IMR-90 (cell line): ENCODE measurements around the gene IQGAP2. TPM values are rescaled to one million over a fixed set of nuclear protein-coding genes. Genes with fewer than 3 reads are reported as not detected.

Experiments used
- ATAC-seq: fragments of 200-7000 bp; cut with Tn5 transposase; 2 replicates; pipeline ENCODE4 v1.9.1; 2020; ENCODE audit warnings: low read depth, mild to moderate bottlenecking, moderate library complexity
- BruUV-seq: library from RNA; stranded (reverse); fragments of 400-500 nt; replicated peaks from 2 replicates; lab custom pipeline; 2021; lab: Mats Ljungman, UMichigan
- CTCF ChIA-PET: fragments of 300-600 bp; formaldehyde crosslinking; extraction: SDS; loops from one replicate; lab custom pipeline; 2021; ENCODE audit warnings: antibody characterized with exemption; lab: Yijun Ruan, JAX
- POLR2A ChIA-PET: fragments of 300-600 bp; sonication (Branson Sonifier 250); formaldehyde crosslinking; loops from one replicate; lab custom pipeline; 2022; ENCODE audit warnings: antibody characterized with exemption; ENCODE audit not compliant: unreplicated experiment; lab: Charles Lee
- DNase-seq: peaks from one replicate; pipeline ENCODE4 v3.0.0; 2013
- H2AFZ ChIP-seq: replicated peaks from 2 replicates; pipeline ENCODE3; 2013; ENCODE audit warnings: low read length, mild to moderate bottlenecking; ENCODE audit not compliant: poor library complexity
- H2AK5ac ChIP-seq: 2 replicates; pipeline ENCODE4 v1.6.1; 2013; ENCODE audit warnings: low read depth, low read length, inconsistent platforms
- H2AK9ac ChIP-seq: replicated peaks from 2 replicates; pipeline ENCODE3; 2013; ENCODE audit warnings: mild to moderate bottlenecking, low read depth, low read length, moderate library complexity; ENCODE audit not compliant: poor library complexity
- H2BK120ac ChIP-seq: 2 replicates; pipeline ENCODE4 v1.6.1; 2013; ENCODE audit warnings: low read depth, low read length, inconsistent platforms
- H2BK15ac ChIP-seq: 3 replicates; pipeline ENCODE4 v1.6.1; 2013; ENCODE audit warnings: low read depth, low read length, inconsistent platforms
- H2BK20ac ChIP-seq: 2 replicates; pipeline ENCODE4 v1.6.1; 2013; ENCODE audit warnings: low read depth, mild to moderate bottlenecking, inconsistent platforms, low read length, moderate library complexity
- H2BK5ac ChIP-seq: 2 replicates; pipeline ENCODE4 v1.6.1; 2013; ENCODE audit warnings: mild to moderate bottlenecking, low read depth, low read length, inconsistent platforms; ENCODE audit not compliant: poor library complexity, severe bottlenecking
- H3K14ac ChIP-seq: replicated peaks from 2 replicates; pipeline ENCODE4 v1.6.1; 2013; ENCODE audit warnings: low read depth, low read length, inconsistent platforms
- H3K18ac ChIP-seq: 2 replicates; pipeline ENCODE4 v1.6.1; 2013; ENCODE audit warnings: low read depth, low read length, control low read depth
- H3K23ac ChIP-seq: 2 replicates; pipeline ENCODE4 v1.6.1; 2013; ENCODE audit warnings: low read depth, low read length, inconsistent platforms
- H3K27ac ChIP-seq: 2 replicates; pipeline ENCODE4 v1.5.1; 2013; ENCODE audit warnings: mild to moderate bottlenecking, control low read depth, low read length; ENCODE audit not compliant: insufficient read depth
- H3K27me3 ChIP-seq: 2 replicates; pipeline ENCODE4 v1.6.1; 2013; ENCODE audit warnings: low read length; ENCODE audit not compliant: control insufficient read depth, insufficient read depth
- H3K36me3 ChIP-seq: 2 replicates; pipeline ENCODE4 v1.6.1; 2013; ENCODE audit warnings: low read length, mixed read lengths; ENCODE audit not compliant: control insufficient read depth, insufficient read depth
- H3K4ac ChIP-seq: 2 replicates; pipeline ENCODE4 v1.6.1; 2013; ENCODE audit warnings: low read depth, low read length, inconsistent platforms
- H3K4me1 ChIP-seq: 2 replicates; pipeline ENCODE4 v1.6.1; 2013; ENCODE audit warnings: low read length, mixed read lengths; ENCODE audit not compliant: control insufficient read depth, insufficient read depth
- H3K4me2 ChIP-seq: 2 replicates; pipeline ENCODE4 v1.6.1; 2013; ENCODE audit warnings: low read depth, mild to moderate bottlenecking, control low read depth, low read length, moderate library complexity
- H3K4me3 ChIP-seq: 2 replicates; pipeline ENCODE4 v1.5.1; 2013; ENCODE audit warnings: low read depth, mild to moderate bottlenecking, control low read depth, low read length, moderate library complexity; ENCODE audit not compliant: insufficient read depth
- H3K56ac ChIP-seq: 2 replicates; pipeline ENCODE4 v1.6.1; 2013; ENCODE audit warnings: low read length, inconsistent platforms; ENCODE audit not compliant: insufficient read depth; ENCODE audit errors: extremely low read depth
- H3K79me1 ChIP-seq, 2 experiments: 2 replicates each; pipeline ENCODE4 v1.6.1; 2013; ENCODE audit warnings: low read length in 2 of 2, inconsistent platforms in 1 of 2, low read depth in 1 of 2
- H3K9ac ChIP-seq: 2 replicates; pipeline ENCODE4 v1.6.1; 2013; ENCODE audit warnings: low read depth, low read length, control low read depth
- H3K9me1 ChIP-seq: 2 replicates; pipeline ENCODE4 v1.6.1; 2013; ENCODE audit warnings: low read length, inconsistent platforms; ENCODE audit not compliant: insufficient read depth
- H3K9me3 ChIP-seq: 2 replicates; pipeline ENCODE4 v1.6.1; 2013; ENCODE audit warnings: low read length; ENCODE audit not compliant: control insufficient read depth, insufficient read depth
- H4K20me1 ChIP-seq: 2 replicates; pipeline ENCODE4 v1.6.1; 2013; ENCODE audit warnings: low read length, inconsistent platforms; ENCODE audit not compliant: insufficient read depth
- H4K5ac ChIP-seq: 2 replicates; pipeline ENCODE4 v1.6.1; 2013; ENCODE audit warnings: mild to moderate bottlenecking, low read depth, low read length, control low read depth
- H4K8ac ChIP-seq, 2 experiments: 2 replicates each; pipeline ENCODE4 v1.6.1; 2013; ENCODE audit warnings: low read depth in 2 of 2, low read length in 2 of 2, control low read depth in 1 of 2, inconsistent platforms in 1 of 2
- H4K91ac ChIP-seq: 2 replicates; pipeline ENCODE4 v1.6.1; 2013; ENCODE audit warnings: low read depth, low read length, inconsistent platforms; ENCODE audit not compliant: insufficient read depth
- CEBPB ChIP-seq: IDR thresholded peaks from 2 replicates; pipeline ENCODE4 v1.6.1; 2012; ENCODE audit warnings: low read depth, low read length, improper control_type of control experiment
- CTCF ChIP-seq: conservative IDR thresholded peaks from 2 replicates; pipeline ENCODE4 v1.5.1; 2012; ENCODE audit warnings: mild to moderate bottlenecking, low read depth, low read length, improper control_type of control experiment
- FOS ChIP-seq: fragments of 150-350 bp; IDR thresholded peaks from 2 replicates; pipeline ENCODE4 v1.6.1; 2016; ENCODE audit warnings: low read depth, low read length
- MAFK ChIP-seq: IDR thresholded peaks from 2 replicates; pipeline ENCODE4 v1.6.1; 2012; ENCODE audit warnings: low read depth, low read length, improper control_type of control experiment
- RFX5 ChIP-seq: IDR thresholded peaks from 2 replicates; pipeline ENCODE4 v1.8.0; 2012; ENCODE audit warnings: low read depth, mild to moderate bottlenecking, low read length, moderate library complexity
- dilution Hi-C: fragments of 300-500 bp; cut with HindIII; formaldehyde crosslinking; loops from one replicate; pipeline ENCODE4 v1.14.3; 2018; ENCODE audit warnings: low sequenced_read_pairs; ENCODE audit not compliant: unreplicated experiment
- in situ Hi-C: fragments of 300-500 bp; cut with MboI; formaldehyde crosslinking; loops from 3 replicates; pipeline ENCODE4 v1.14.3; 2019; ENCODE audit warnings: low sequenced_read_pairs, inconsistent platforms, mixed read lengths
- intact Hi-C: fragments of 100-400 bp; cut with micrococcal nuclease; formaldehyde crosslinking; loops from 2 replicates; pipeline ENCODE4 v1.10.0; 2022
- polyA plus RNA-seq, 3 experiments: library from polyadenylated mRNA; depleted of rRNA; stranded (reverse); fragments of >200 nt; gene quantifications; 2 replicates each; pipeline ENCODE4 v1.2.3, GENCODE V29; 2012; ENCODE audit warnings: low replicate concordance in 1 of 3
- total RNA-seq: library from RNA; depleted of rRNA; stranded (reverse); fragments of >200 nt; gene quantifications from 2 replicates; pipeline ENCODE4 v1.2.3, GENCODE V29; 2012

Gene IQGAP2
- total and polyA plus RNA-seq, 2 of the 4 experiments (the other 2 are of a cell fraction), result 0.21 to 0.36 TPM

- Histone ChIP-seq H4K8ac (peak overlapping the region in 1 of 2 experiments; percentile 22; a peak in 1 of 4 replicates), H2BK120ac (peak overlapping the region; percentile 86), H3K4me1 (peaks cover 10% of the 10 kb centered on the region), H3K4ac (peak overlapping the region; percentile 61; the same call in 1 of the 2 replicates), H3K79me1 (no peaks in the 10 kb centered on the region), H3K4me3 (no peak overlapping the region), H3K36me3 (no peaks in the 10 kb centered on the region), H4K20me1 (no peaks in the 10 kb centered on the region), H2BK15ac (peak overlapping the region; percentile 91; the same call in 1 of the 3 replicates), H4K91ac (peak overlapping the region; percentile 76), H2AK5ac (peak overlapping the region; percentile 78; the same call in 1 of the 2 replicates), H2BK20ac (peak overlapping the region; percentile 82), H3K27ac (no peak overlapping the region), H2BK5ac (no peak overlapping the region), H3K9me3 (no peaks in the 10 kb centered on the region), H2AFZ (peak overlapping the region; percentile 40), H4K5ac (no peak overlapping the region), H3K18ac (peak overlapping the region; percentile 57), H3K14ac (0 out of 2 replicates have a peak overlapping the region, but pooled peaks have one; percentile 9), H3K9me1 (peaks cover 7% of the 10 kb centered on the region; the same call in 1 of the 2 replicates), H3K4me2 (no peak overlapping the region), H3K27me3 (no peaks in the 10 kb centered on the region), H3K56ac (no peak overlapping the region), H2AK9ac (no peak overlapping the region), H3K9ac (no peak overlapping the region), H3K23ac (peak overlapping the region; percentile 56; the same call in 1 of the 2 replicates)
- BruUV-seq, result no TSS peak
- dilution Hi-C loops (no loop called here), intact Hi-C loops (loop anchor here (5.0 kb wide), 1 partner anchor 74 kb away; the partner anchor contains the start of gene F2R), in situ Hi-C loops (no loop called here)
- ChIA-PET CTCF (interaction anchor here (0.5 to 1.6 kb wide), 6 partner anchors 8 to 1183 kb away, joined by 3 to 4 read pairs (median 3); no protein-coding TSS in a partner anchor), POLR2A (no interaction called here)
- TF ChIP-seq CTCF (no peak), CEBPB (no peak), FOS (no peak), MAFK (no peak), RFX5 (no peak)
- ATAC-seq, result no peak
- DNase-seq, result no peak
Measured at GRCh38 chr5:76643371-76643770, 240.3 kb downstream of the IQGAP2 start.
